ENCODE data around the gene RBBP5.

RBBP5 gene

GRCh38 chr1:205047764-205048231, 74.0 kb downstream of the RBBP5 start:
- Histone ChIP-seq H3K4ac (ENCODE audit: low read length) (no peak overlapping the region), H2AFZ (ENCODE audit: low read length) (no peak overlapping the region), H2AK5ac (ENCODE audit: low read depth, low read length) (no peak overlapping the region), H3K4me1 (ENCODE audit: control insufficient read depth in 2 of 2, insufficient read depth in 1 of 2, low read depth in 1 of 2, low read length in 2 of 2) (peaks cover 0 to 18% of the 10 kb centered on the region in 2 donors), H3K4me2 (ENCODE audit: insufficient read depth, low read length, poor library complexity, severe bottlenecking) (no peak overlapping the region), H4K91ac (ENCODE audit: low read depth, low read length, poor library complexity) (no peak overlapping the region), H3K27me3 (ENCODE audit: control insufficient read depth in 3 of 3, insufficient read depth in 3 of 3, low read depth in 1 of 3, low read length in 3 of 3) (peaks cover 0 to 84% (median 10%) of the 10 kb centered on the region in 3 experiments), H2BK12ac (ENCODE audit: low read length) (no peak overlapping the region), H3K9ac (ENCODE audit: low read depth, low read length, poor library complexity) (no peak overlapping the region), H2BK5ac (ENCODE audit: low read length) (no peak overlapping the region), H3K36me3 (replicated peaks in 1 of 2; ENCODE audit: control insufficient read depth in 2 of 2, insufficient read depth in 2 of 2, low read length in 2 of 2) (no peaks in the 10 kb centered on the region), H3K23ac (ENCODE audit: low read depth, low read length, poor library complexity) (no peak overlapping the region), H3K79me1 (ENCODE audit: low read depth, low read length) (no peaks in the 10 kb centered on the region), H3K4me3 (ENCODE audit: low read length in 2 of 2) (no peak overlapping the region), H3K9me3 (replicated peaks in 1 of 2; ENCODE audit: control insufficient read depth in 2 of 2, insufficient read depth in 1 of 2, low read depth in 1 of 2, low read length in 2 of 2) (no peaks in the 10 kb centered on the region), H4K8ac (ENCODE audit: low read depth, low read length) (no peak overlapping the region), H2BK15ac (ENCODE audit: low read length) (no peak overlapping the region), H3K14ac (ENCODE audit: low read length) (no peak overlapping the region), H3K27ac (replicated peaks; ENCODE audit: low read length) (no peak overlapping the region), H3K18ac (ENCODE audit: low read length) (no peak overlapping the region), H2BK120ac (ENCODE audit: low read depth, low read length) (no peak overlapping the region)
- no peak for DNase-seq (ENCODE audit: low spot score)
- no CpG with 5 or more reads among the region's 5 CpGs for WGBS, 2 donors (ENCODE audit: extremely low coverage in 2 of 2, insufficient read length in 2 of 2, insufficient replicate concordance in 1 of 2)

- Histone ChIP-seq H3K23ac (ENCODE audit: low read depth, low read length, poor library complexity) (no peak overlapping the region), H4K91ac (ENCODE audit: low read depth, low read length, poor library complexity) (no peak overlapping the region), H3K4me1 (ENCODE audit: control insufficient read depth in 2 of 2, insufficient read depth in 1 of 2, low read depth in 1 of 2, low read length in 2 of 2) (peaks cover 0 to 20% of the 10 kb centered on the region in 2 donors), H2BK15ac (ENCODE audit: low read length) (no peak overlapping the region), H3K36me3 (replicated peaks in 1 of 2; ENCODE audit: control insufficient read depth in 2 of 2, insufficient read depth in 2 of 2, low read length in 2 of 2) (no peaks in the 10 kb centered on the region), H3K18ac (ENCODE audit: low read length) (no peak overlapping the region), H3K4me2 (ENCODE audit: insufficient read depth, low read length, poor library complexity, severe bottlenecking) (no peak overlapping the region), H2BK5ac (ENCODE audit: low read length) (no peak overlapping the region), H3K79me1 (ENCODE audit: low read depth, low read length) (no peaks in the 10 kb centered on the region), H2AK5ac (ENCODE audit: low read depth, low read length) (no peak overlapping the region), H3K14ac (ENCODE audit: low read length) (no peak overlapping the region), H3K9me3 (replicated peaks in 1 of 2; ENCODE audit: control insufficient read depth in 2 of 2, insufficient read depth in 1 of 2, low read depth in 1 of 2, low read length in 2 of 2) (no peaks in the 10 kb centered on the region), H3K4me3 (ENCODE audit: low read length in 2 of 2) (no peak overlapping the region), H3K27me3 (ENCODE audit: control insufficient read depth in 3 of 3, insufficient read depth in 3 of 3, low read depth in 1 of 3, low read length in 3 of 3) (peaks cover 0 to 90% (median 17%) of the 10 kb centered on the region in 3 experiments), H3K27ac (replicated peaks; ENCODE audit: low read length) (no peak overlapping the region), H3K9ac (ENCODE audit: low read depth, low read length, poor library complexity) (no peak overlapping the region), H2BK12ac (ENCODE audit: low read length) (no peak overlapping the region), H2AFZ (ENCODE audit: low read length) (no peak overlapping the region), H2BK120ac (ENCODE audit: low read depth, low read length) (no peak overlapping the region), H4K8ac (ENCODE audit: low read depth, low read length) (no peak overlapping the region), H3K4ac (ENCODE audit: low read length) (no peak overlapping the region)
- DNase-seq (ENCODE audit: low spot score) = no peak
- no CpG with 5 or more reads among the region's 4 CpGs for WGBS, 2 donors (ENCODE audit: extremely low coverage in 2 of 2, insufficient read length in 2 of 2, insufficient replicate concordance in 1 of 2)
Observed at GRCh38 chr1:205046870-205047269, 74.9 kb downstream of the RBBP5 start.

GRCh38 chr1:205045146-205045545, 76.6 kb downstream of the RBBP5 start:
- no peak overlapping the region for H3K27ac ChIP-seq (replicated peaks; ENCODE audit: low read length)
- no peak overlapping the region for H2BK5ac ChIP-seq (ENCODE audit: low read length)
- H3K36me3 ChIP-seq (replicated peaks in 1 of 2; ENCODE audit: control insufficient read depth in 2 of 2, insufficient read depth in 2 of 2, low read length in 2 of 2) = no peaks in the 10 kb centered on the region
- no peak overlapping the region for H3K4me2 ChIP-seq (ENCODE audit: insufficient read depth, low read length, poor library complexity, severe bottlenecking)
- H2AK5ac ChIP-seq (ENCODE audit: low read depth, low read length) = no peak overlapping the region
- no peaks in the 10 kb centered on the region for H3K79me1 ChIP-seq (ENCODE audit: low read depth, low read length)
- H3K23ac ChIP-seq (ENCODE audit: low read depth, low read length, poor library complexity) = no peak overlapping the region
- H2BK15ac ChIP-seq (ENCODE audit: low read length) = no peak overlapping the region
- H3K14ac ChIP-seq (ENCODE audit: low read length) = no peak overlapping the region
- no peak overlapping the region for H4K8ac ChIP-seq (ENCODE audit: low read depth, low read length)
- no peak for DNase-seq (ENCODE audit: low spot score)
- H2BK12ac ChIP-seq (ENCODE audit: low read length) = no peak overlapping the region
- no peak overlapping the region for H2AFZ ChIP-seq (ENCODE audit: low read length)
- WGBS, 2 donors (ENCODE audit: extremely low coverage in 2 of 2, insufficient read length in 2 of 2, insufficient replicate concordance in 1 of 2) = 100% methylated on average over 3 of the region's 11 CpGs; no CpG with 5 or more reads in 1 of the 2 donors
- no peak overlapping the region for H3K9ac ChIP-seq (ENCODE audit: low read depth, low read length, poor library complexity)
- H3K4me3 ChIP-seq (ENCODE audit: low read length in 2 of 2) = no peak overlapping the region
- H3K4ac ChIP-seq (ENCODE audit: low read length) = no peak overlapping the region
- H3K4me1 ChIP-seq (ENCODE audit: control insufficient read depth in 2 of 2, insufficient read depth in 1 of 2, low read depth in 1 of 2, low read length in 2 of 2) = peaks cover 0 to 20% of the 10 kb centered on the region in 2 donors
- peaks cover 0 to 97% (median 22%) of the 10 kb centered on the region in 3 experiments for H3K27me3 ChIP-seq (ENCODE audit: control insufficient read depth in 3 of 3, insufficient read depth in 3 of 3, low read depth in 1 of 3, low read length in 3 of 3)
- H3K18ac ChIP-seq (ENCODE audit: low read length) = no peak overlapping the region
- H4K91ac ChIP-seq (ENCODE audit: low read depth, low read length, poor library complexity) = no peak overlapping the region
- no peak overlapping the region for H2BK120ac ChIP-seq (ENCODE audit: low read depth, low read length)
- H3K9me3 ChIP-seq (replicated peaks in 1 of 2; ENCODE audit: control insufficient read depth in 2 of 2, insufficient read depth in 1 of 2, low read depth in 1 of 2, low read length in 2 of 2) = no peaks in the 10 kb centered on the region

- Histone ChIP-seq H2BK5ac (ENCODE audit: low read length) (peak overlapping the region; percentile 67), H2BK15ac (ENCODE audit: low read length) (no peak overlapping the region), H3K9me3 (replicated peaks in 1 of 2; ENCODE audit: control insufficient read depth in 2 of 2, insufficient read depth in 1 of 2, low read depth in 1 of 2, low read length in 2 of 2) (no peaks in the 10 kb centered on the region), H3K4ac (ENCODE audit: low read length) (no peak overlapping the region), H3K14ac (ENCODE audit: low read length) (no peak overlapping the region), H4K8ac (ENCODE audit: low read depth, low read length) (no peak overlapping the region), H2AFZ (ENCODE audit: low read length) (no peak overlapping the region), H3K27ac (replicated peaks; ENCODE audit: low read length) (no peak overlapping the region), H3K4me2 (ENCODE audit: insufficient read depth, low read length, poor library complexity, severe bottlenecking) (no peak overlapping the region), H2BK12ac (ENCODE audit: low read length) (no peak overlapping the region), H2BK120ac (ENCODE audit: low read depth, low read length) (no peak overlapping the region), H3K18ac (ENCODE audit: low read length) (no peak overlapping the region), H3K79me1 (ENCODE audit: low read depth, low read length) (no peaks in the 10 kb centered on the region), H3K23ac (ENCODE audit: low read depth, low read length, poor library complexity) (no peak overlapping the region), H3K27me3 (ENCODE audit: control insufficient read depth in 3 of 3, insufficient read depth in 3 of 3, low read depth in 1 of 3, low read length in 3 of 3) (peaks cover 0 to 97% (median 22%) of the 10 kb centered on the region in 3 experiments), H3K4me1 (ENCODE audit: control insufficient read depth in 2 of 2, insufficient read depth in 1 of 2, low read depth in 1 of 2, low read length in 2 of 2) (peaks cover 0 to 20% of the 10 kb centered on the region in 2 donors), H2AK5ac (ENCODE audit: low read depth, low read length) (no peak overlapping the region), H4K91ac (ENCODE audit: low read depth, low read length, poor library complexity) (no peak overlapping the region), H3K4me3 (ENCODE audit: low read length in 2 of 2) (no peak overlapping the region), H3K36me3 (replicated peaks in 1 of 2; ENCODE audit: control insufficient read depth in 2 of 2, insufficient read depth in 2 of 2, low read length in 2 of 2) (no peaks in the 10 kb centered on the region), H3K9ac (ENCODE audit: low read depth, low read length, poor library complexity) (no peak overlapping the region)
- WGBS, 2 donors (ENCODE audit: extremely low coverage in 2 of 2, insufficient read length in 2 of 2, insufficient replicate concordance in 1 of 2) = no CpG with 5 or more reads among the region's 5 CpGs
- DNase-seq (ENCODE audit: low spot score) = no peak
Observed at GRCh38 chr1:205044741-205045140, 77.0 kb downstream of the RBBP5 start.

Measured in neuronal stem cell (in vitro differentiated cells).